ENCODE data around the gene SPA17. TPM values are rescaled to one million over a fixed set of nuclear protein-coding genes. Genes with fewer than 3 reads are reported as not detected.

The SPA17 gene
- total RNA-seq, 4 donors from 2014 or later, result 1.9 to 6.2 (median 2.9) TPM

GRCh38 chr11:124674168-124674517, 439 bp downstream of the SPA17 start:
- no peak for TF ChIP-seq POLR2A (IDR thresholded peaks at IDR 0.05)
- TF ChIP-seq CTCF (IDR thresholded peaks at IDR 0.05), result no peak
- peak overlapping the region; percentile 76 for H3K4me3 ChIP-seq (ENCODE audit: low read depth, poor library complexity, severe bottlenecking)
- intact Hi-C loops (cut with DNase I; ENCODE audit: low total_unique reads), result loop anchor here (5.0 kb wide), 1 partner anchor 88 kb away; the partner anchor contains the start of gene ESAM
- no peak for DNase-seq (ENCODE audit: low spot score in 2 of 2)
- WGBS, 2 donors, result 29 to 31% methylated on average over 18 of the region's 18 CpGs

- DNase-seq (ENCODE audit: low spot score in 2 of 2), result no peak
- intact Hi-C loops (cut with DNase I; ENCODE audit: low total_unique reads), result loop anchor here (5.0 kb wide), 1 partner anchor 88 kb away; the partner anchor contains the start of gene ESAM
- WGBS, 2 donors, result 89 to 92% methylated on average over 5 of the region's 5 CpGs
- no peak overlapping the region for H3K4me3 ChIP-seq (ENCODE audit: low read depth, poor library complexity, severe bottlenecking)
- no peak for TF ChIP-seq CTCF (IDR thresholded peaks at IDR 0.05)
- TF ChIP-seq POLR2A (IDR thresholded peaks at IDR 0.05), result no peak
Observed at GRCh38 chr11:124674571-124674970, 867 bp downstream of the SPA17 start.

GRCh38 chr11:124676386-124676785, 2.7 kb downstream of the SPA17 start:
- no peak for DNase-seq (ENCODE audit: low spot score in 2 of 2)
- TF ChIP-seq POLR2A (IDR thresholded peaks at IDR 0.05) (no peak), CTCF (IDR thresholded peaks at IDR 0.05) (no peak)
- H3K4me3 ChIP-seq (ENCODE audit: low read depth, poor library complexity, severe bottlenecking), result no peak overlapping the region
- WGBS, 2 donors, result 11 to 12% methylated on average over 2 of the region's 2 CpGs
- intact Hi-C loops (cut with DNase I; ENCODE audit: low total_unique reads), result no loop called here

GRCh38 chr11:124678416-124678815, 4.7 kb downstream of the SPA17 start:
- H3K4me3 ChIP-seq (ENCODE audit: low read depth, poor library complexity, severe bottlenecking), result no peak overlapping the region
- DNase-seq (ENCODE audit: low spot score in 2 of 2), result no peak
- TF ChIP-seq CTCF (IDR thresholded peaks at IDR 0.05), result no peak
- TF ChIP-seq POLR2A (IDR thresholded peaks at IDR 0.05), result no peak
- intact Hi-C loops (cut with DNase I; ENCODE audit: low total_unique reads), result no loop called here
- 64 to 73% methylated on average over 5 of the region's 5 CpGs for WGBS, 2 donors

GRCh38 chr11:124681421-124681820, 7.7 kb downstream of the SPA17 start:
- TF ChIP-seq POLR2A (IDR thresholded peaks at IDR 0.05), result no peak
- no peak for TF ChIP-seq CTCF (IDR thresholded peaks at IDR 0.05)
- H3K4me3 ChIP-seq (ENCODE audit: low read depth, poor library complexity, severe bottlenecking), result no peak overlapping the region
- no peak for DNase-seq (ENCODE audit: low spot score in 2 of 2)
- 93 to 97% methylated on average over 2 of the region's 2 CpGs for WGBS, 2 donors
- intact Hi-C loops (cut with DNase I; ENCODE audit: low total_unique reads), result no loop called here

- no peak overlapping the region for H3K4me3 ChIP-seq (ENCODE audit: low read depth, poor library complexity, severe bottlenecking)
- intact Hi-C loops (cut with DNase I; ENCODE audit: low total_unique reads), result no loop called here
- DNase-seq (ENCODE audit: low spot score in 2 of 2), result no peak
- TF ChIP-seq CTCF (IDR thresholded peaks at IDR 0.05) (no peak), POLR2A (IDR thresholded peaks at IDR 0.05) (no peak)
- WGBS, 2 donors, result 98% methylated on average over 1 of the region's 1 CpG
Observed at GRCh38 chr11:124682443-124682842, 8.7 kb downstream of the SPA17 start.
